Right cardiac atrium (tissue), 5 donors: ENCODE data around the gene PREP. TPM values are rescaled to one million over a fixed set of nuclear protein-coding genes. Genes with fewer than 3 reads are reported as not detected.

Source experiments
- ATAC-seq, 2 donors: fragments of 200-7000 bp; cut with Tn5 transposase; one replicate each; pipeline versions ENCODE4 v1.8.0 to v1.9.1; 2020; ENCODE audit warnings: moderate library complexity in 2 of 2, mild to moderate bottlenecking in 1 of 2
- DNase-seq, 3 donors: peaks; one replicate each; pipeline ENCODE4 v3.0.0-alpha.2; 2020
- H3K27ac ChIP-seq: one replicate; pipeline ENCODE4 v1.5.1; 2013; ENCODE audit warnings: mild to moderate bottlenecking, low read length, control low read depth, moderate library complexity
- H3K27me3 ChIP-seq: one replicate; pipeline ENCODE4 v1.6.1; 2013; ENCODE audit not compliant: control insufficient read depth, insufficient read depth
- H3K4me1 ChIP-seq: one replicate; pipeline ENCODE4 v1.6.1; 2013; ENCODE audit warnings: low read length; ENCODE audit not compliant: control insufficient read depth, insufficient read depth
- H3K4me3 ChIP-seq: one replicate; pipeline ENCODE4 v1.5.1; 2013; ENCODE audit warnings: low read length, control low read depth
- H3K9me3 ChIP-seq: one replicate; pipeline ENCODE4 v1.6.1; 2013; ENCODE audit warnings: low read length; ENCODE audit not compliant: control insufficient read depth
- WGBS: extraction: QIAGEN DNeasy Blood & Tissue Kit; methylation state at CpG from one replicate; pipeline ENCODE4 v1.1.7; 2013; 5-methylcytosine and 5-hydroxymethylcytosine counted together
- intact Hi-C, 4 donors: fragments of 100-400 bp; cut with DNase I; formaldehyde crosslinking; loops; one replicate each; pipeline versions ENCODE4 v1.11.0 to v1.14.0; 2022 to 2023
- long read RNA-seq, 4 donors: library from polyadenylated mRNA; unstranded; transcript quantifications; one replicate each; pipeline ENCODE4 v2.0.0, GENCODE V29; 2020 to 2021
- polyA plus RNA-seq: library from polyadenylated mRNA; stranded (reverse); fragments of 200-250 nt; gene quantifications from one replicate; pipeline ENCODE4 v1.2.3, GENCODE V29; 2013
- total RNA-seq, 4 donors: library from RNA; stranded (reverse); fragmentation: NEBNext Ultra II Directional; extraction: Animal tissue kit (Norgen Biotek cat#: 25700); gene quantifications; one replicate each; pipeline ENCODE4 v1.2.1, GENCODE V29; 2021
- donor health status: healthy with polysubstance abuse.
- donor health status: DM: no; HTN: yes; CAD: no.
- donor health status: DM: no; HTN: no; CAD: no.
- donor health status: DM: no; HTN: yes; CAD: no; lungs with severe emphysema.
- donor health status: DM: yes; HTN: yes; CAD: no.

The PREP gene
- total RNA-seq (10 to 100 TPM; 23.8 to 26.8 (median 26.2) TPM), polyA plus RNA-seq (19.5 TPM)
- long read RNA-seq, donor 1, transcript PREP-201 (15 exons, 2,905 nt) = major isoform, 42 of 53 reads
- long read RNA-seq, donor 1, partial matches to known transcripts = 4 of 53 reads
- long read RNA-seq, donor 1, other reads (novel, unspliced or antisense) = 7 of 53 reads
- long read RNA-seq, donor 2, transcript PREP-201 (15 exons, 2,905 nt) = major isoform, 20 of 25 reads
- long read RNA-seq, donor 2, partial matches to known transcripts = 2 of 25 reads
- long read RNA-seq, donor 2, other reads (novel, unspliced or antisense) = 3 of 25 reads
- long read RNA-seq, donor 3, transcript PREP-201 (15 exons, 2,905 nt) = major isoform, 103 of 130 reads
- long read RNA-seq, donor 3, partial matches to known transcripts = 1 of 130 reads
- long read RNA-seq, donor 3, other reads (novel, unspliced or antisense) = 26 of 130 reads
- long read RNA-seq, donor 4, transcript PREP-201 (15 exons, 2,905 nt) = major isoform, 22 of 31 reads
- long read RNA-seq, donor 4, partial matches to known transcripts = 2 of 31 reads
- long read RNA-seq, donor 4, other reads (novel, unspliced or antisense) = 7 of 31 reads

DNA sequence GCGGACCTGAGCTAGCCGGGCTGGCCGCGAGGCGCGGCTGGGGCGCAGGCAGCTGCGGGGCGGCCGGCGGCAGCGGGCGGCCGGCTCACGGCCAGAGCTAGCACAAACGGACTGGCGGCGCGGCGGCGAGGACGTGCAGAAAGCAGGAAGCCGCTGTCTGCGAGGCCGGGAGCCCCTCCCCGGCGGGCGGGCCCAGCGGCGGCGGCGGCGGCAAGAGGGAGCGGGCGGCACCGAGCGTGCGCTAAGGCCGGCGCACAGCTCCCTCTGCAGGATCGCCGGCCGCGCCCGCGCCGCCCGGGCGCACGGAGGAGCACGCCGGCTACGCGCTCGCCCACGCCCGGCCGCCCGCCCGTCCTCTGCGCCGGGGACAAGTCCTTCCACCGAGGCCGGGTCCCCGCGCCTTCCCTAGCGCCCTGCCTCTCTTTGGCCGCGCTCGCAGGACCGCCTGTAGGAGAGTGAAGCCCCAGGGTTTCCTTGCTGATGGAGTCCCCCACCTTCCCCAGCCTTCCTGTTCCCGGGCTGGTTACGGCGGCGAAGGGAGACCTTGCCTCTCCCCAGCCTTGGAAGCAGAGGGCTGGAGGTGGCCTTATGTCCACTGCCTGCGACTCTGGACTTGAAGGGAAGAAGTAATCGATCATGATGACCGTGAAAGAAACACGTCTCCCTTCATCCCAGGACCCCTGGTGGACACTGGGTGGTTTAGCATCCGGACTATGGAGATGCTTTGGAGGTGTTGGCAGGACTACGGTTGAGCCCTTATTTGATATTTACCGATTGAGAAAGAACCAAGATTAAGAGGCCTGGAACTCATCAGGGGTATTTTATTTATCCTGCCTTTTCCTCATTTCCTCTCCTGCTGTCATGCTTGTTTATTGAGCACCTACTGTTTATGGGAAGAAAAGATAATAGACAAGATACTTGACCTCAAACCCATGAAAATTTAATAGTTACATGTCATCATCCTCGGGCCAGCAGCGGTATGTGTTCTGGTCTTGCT is at the start of gene PREP:
Gene PREP, minus strand, starts transcription at position 144 of the 997 bp plus-strand sequence. CDS start 191 bp downstream, outside the sequence.
- intact Hi-C loops = loop anchor here in 1 of 4 donors (5.0 kb wide), 1 partner anchor 316 kb away; no protein-coding TSS in a partner anchor
- Histone ChIP-seq H3K4me1 (peaks cover 11% of the 10 kb centered on the region), H3K27ac (peak within 1 kb of the TSS; percentile 92), H3K27me3 (no peaks in the 10 kb centered on the region), H3K9me3 (no peaks in the 10 kb centered on the region), H3K4me3 (peak within 1 kb of the TSS; percentile 96)
- ATAC-seq (peak; percentile 97 to 98), DNase-seq (peak; percentile 91 to 96 (median 95))
- WGBS = 1% methylated on average over 78 of the region's 84 CpGs

DNA sequence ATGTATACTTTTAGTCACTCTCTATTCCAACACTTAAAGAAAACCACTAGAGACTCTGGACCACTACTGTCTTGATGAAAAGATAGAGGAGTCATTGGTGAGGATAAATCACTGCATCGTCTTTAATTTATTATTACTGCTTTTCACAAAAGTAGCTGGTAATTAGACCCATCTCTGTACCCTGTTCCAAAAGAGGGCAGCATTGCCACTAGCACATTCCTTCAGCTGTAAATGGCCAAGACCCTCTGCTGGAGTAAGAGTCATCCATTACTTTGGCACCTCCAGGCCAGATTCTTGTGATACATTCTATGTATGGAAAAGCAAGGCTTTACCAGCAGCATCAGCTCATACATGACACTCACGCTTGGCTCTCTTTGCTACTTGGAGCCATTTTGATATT is 49.5 kb upstream of the PREP start:
- Histone ChIP-seq H3K9me3 (no peaks in the 10 kb centered on the region), H3K27ac (no peak overlapping the region), H3K4me1 (no peaks in the 10 kb centered on the region), H3K4me3 (no peak overlapping the region), H3K27me3 (no peaks in the 10 kb centered on the region)
- DNase-seq (no peak), ATAC-seq (no peak)
- intact Hi-C loops = no loop called here
- WGBS = 92% methylated on average over 2 of the region's 2 CpGs

DNA sequence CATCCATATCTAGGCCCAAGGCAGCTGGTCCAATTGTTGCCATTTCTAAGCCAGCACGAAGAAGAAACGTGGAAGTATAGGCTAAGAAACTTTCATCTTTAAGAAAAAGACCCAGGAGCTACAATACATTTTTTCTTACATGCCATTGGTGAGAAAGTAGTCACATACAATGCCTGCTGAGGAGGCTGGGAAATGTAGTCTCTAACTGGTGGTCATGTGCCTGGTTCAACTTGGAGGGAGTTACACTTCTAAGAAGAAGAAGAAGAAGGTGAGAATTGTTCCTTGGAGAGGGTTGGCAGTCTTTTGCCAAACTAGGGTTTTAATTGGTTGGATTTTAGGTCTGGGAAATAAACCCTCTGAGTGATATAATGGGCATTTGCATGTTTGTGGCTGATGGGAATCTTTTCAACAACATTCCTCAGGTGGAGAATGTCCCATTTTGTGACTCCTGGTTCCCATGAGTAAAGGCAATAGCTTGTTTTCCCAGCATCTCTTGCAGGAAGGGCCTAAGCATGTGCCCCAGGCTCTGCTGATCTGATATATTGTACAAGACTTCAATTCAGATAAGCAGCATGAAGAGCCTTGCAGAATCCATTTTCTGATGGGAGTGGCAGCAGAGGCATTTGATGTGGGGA is 47.0 kb upstream of the PREP start:
- H3K27me3 ChIP-seq = no peaks in the 10 kb centered on the region
- DNase-seq (no peak), ATAC-seq (no peak)
- H3K27ac ChIP-seq = no peak overlapping the region
- H3K4me3 ChIP-seq = no peak overlapping the region
- no peaks in the 10 kb centered on the region for H3K9me3 ChIP-seq
- intact Hi-C loops = no loop called here
- WGBS = 81% methylated on average over 2 of the region's 2 CpGs
- no peaks in the 10 kb centered on the region for H3K4me1 ChIP-seq

DNA sequence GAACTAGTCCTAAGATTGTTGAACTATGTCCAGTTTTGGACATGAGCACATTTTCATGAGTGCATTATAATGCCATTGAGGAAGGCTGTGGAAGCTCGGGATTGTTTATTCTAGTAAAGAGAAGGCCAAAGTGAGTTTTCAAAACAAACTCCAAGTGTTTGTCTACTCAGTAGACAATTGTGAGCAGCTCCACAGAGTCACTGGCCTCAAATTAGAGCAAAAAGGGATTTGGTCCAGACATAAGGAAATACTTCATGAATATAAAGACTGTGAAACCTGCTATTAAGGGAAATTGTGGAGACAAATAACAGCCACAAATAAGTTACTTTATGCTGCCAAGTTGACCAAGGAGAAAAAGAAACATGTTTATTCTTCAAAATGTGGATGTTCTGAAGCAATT is 42.6 kb upstream of the PREP start:
- H3K27me3 ChIP-seq = no peaks in the 10 kb centered on the region
- DNase-seq = no peak

DNA sequence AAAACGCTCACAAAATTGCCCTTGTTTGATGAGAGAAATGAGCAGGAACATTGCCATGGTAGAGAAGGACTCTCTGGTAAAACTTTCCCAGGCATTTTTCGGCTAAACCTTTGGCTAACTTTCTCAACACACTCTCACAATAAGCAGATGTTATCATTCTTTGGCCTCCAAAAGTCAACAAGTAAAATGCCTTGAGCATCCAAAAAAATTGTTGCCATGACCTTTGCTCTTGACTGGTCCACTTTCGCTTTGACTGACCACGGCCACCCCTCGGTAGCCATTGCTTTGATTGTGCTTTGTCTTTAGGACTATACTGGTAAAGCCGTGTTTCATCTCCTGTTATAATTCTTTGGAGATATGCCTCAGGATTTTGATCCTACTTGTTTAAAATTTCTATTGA is 41.1 kb upstream of the PREP start:
- no peak for DNase-seq
- Histone ChIP-seq H3K4me3 (no peak overlapping the region), H3K27me3 (no peaks in the 10 kb centered on the region), H3K4me1 (no peaks in the 10 kb centered on the region), H3K9me3 (no peaks in the 10 kb centered on the region), H3K27ac (no peak overlapping the region)
- ATAC-seq = no peak
- 94% methylated on average over 6 of the region's 6 CpGs for WGBS
- intact Hi-C loops = no loop called here

More for the DNA sequence above, 42.6 kb upstream of the PREP start:
- 65% methylated on average over 1 of the region's 1 CpG for WGBS
- H3K4me1 ChIP-seq = no peaks in the 10 kb centered on the region
- no peak overlapping the region for H3K27ac ChIP-seq
- no peak overlapping the region for H3K4me3 ChIP-seq
- intact Hi-C loops = no loop called here
- no peak for ATAC-seq
- H3K9me3 ChIP-seq = no peaks in the 10 kb centered on the region

DNA sequence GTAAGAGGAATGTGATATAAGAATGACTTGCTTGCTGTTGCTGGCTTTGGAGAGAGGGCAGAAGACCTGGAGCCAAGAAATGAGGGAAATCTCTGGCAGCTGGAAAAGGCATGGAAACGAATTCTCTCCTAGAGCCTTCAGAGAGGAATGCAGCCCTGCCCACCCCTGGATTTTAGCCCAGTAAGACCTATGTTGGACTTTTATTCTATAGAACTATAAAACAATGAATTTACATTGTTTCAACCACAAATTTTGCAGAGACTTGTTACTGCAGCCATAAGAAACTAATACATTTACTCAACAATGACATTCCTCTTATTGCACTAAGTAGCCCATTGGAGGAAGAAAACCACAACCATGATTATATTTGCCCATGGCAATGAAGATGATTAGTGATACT is 39.5 kb upstream of the PREP start:
- WGBS = 53% methylated on average over 1 of the region's 1 CpG
- no peak overlapping the region for H3K27ac ChIP-seq
- no peak overlapping the region for H3K4me3 ChIP-seq
- H3K9me3 ChIP-seq = no peaks in the 10 kb centered on the region
- intact Hi-C loops = no loop called here
- no peak for DNase-seq
- H3K27me3 ChIP-seq = no peaks in the 10 kb centered on the region
- no peaks in the 10 kb centered on the region for H3K4me1 ChIP-seq
- ATAC-seq = no peak

DNA sequence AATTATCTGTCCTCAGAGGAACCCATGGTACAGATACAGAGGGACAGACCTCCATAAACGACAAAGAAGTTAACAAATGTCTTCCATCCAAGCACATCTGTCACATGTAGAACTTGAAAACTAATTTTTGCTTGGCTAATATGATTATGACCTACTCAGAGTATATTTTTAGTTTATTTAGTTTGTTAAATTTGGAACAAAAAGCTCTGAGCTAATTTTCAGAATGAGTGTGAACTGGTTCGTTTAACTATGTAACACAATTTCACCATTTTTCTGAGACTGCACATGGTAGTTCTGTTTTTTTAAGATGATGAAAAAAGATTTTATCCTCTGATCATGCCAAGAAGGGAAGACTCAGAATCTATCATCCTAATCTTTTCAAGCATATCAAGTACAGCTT is 34.4 kb upstream of the PREP start:
- Histone ChIP-seq H3K4me1 (no peaks in the 10 kb centered on the region), H3K27ac (no peak overlapping the region), H3K27me3 (no peaks in the 10 kb centered on the region), H3K9me3 (no peaks in the 10 kb centered on the region), H3K4me3 (no peak overlapping the region)
- intact Hi-C loops = no loop called here
- ATAC-seq (no peak), DNase-seq (no peak)
- WGBS = 70% methylated on average over 2 of the region's 2 CpGs

DNA sequence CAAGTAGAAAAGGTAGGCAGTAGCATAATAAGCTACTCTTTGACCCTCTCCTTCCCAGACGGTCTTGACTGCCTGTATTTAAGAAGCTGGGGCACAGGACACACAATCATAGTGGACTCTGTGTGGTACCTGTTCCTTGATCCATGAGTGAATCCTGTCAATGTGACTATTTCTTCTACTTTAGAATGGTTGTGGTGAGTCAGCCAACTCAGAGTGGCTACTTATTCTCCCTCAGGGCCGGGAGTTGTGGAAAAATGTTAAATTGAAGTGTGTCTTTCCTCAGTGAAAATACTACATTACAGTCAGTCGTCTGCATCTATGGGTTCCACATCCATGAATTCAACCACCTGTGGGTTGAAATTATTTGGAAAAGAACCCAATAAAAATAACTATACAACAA is 30.8 kb upstream of the PREP start:
- H3K27ac ChIP-seq = no peak overlapping the region
- H3K4me3 ChIP-seq = no peak overlapping the region
- no peaks in the 10 kb centered on the region for H3K27me3 ChIP-seq
- intact Hi-C loops = no loop called here
- no peaks in the 10 kb centered on the region for H3K9me3 ChIP-seq
- no peaks in the 10 kb centered on the region for H3K4me1 ChIP-seq
- ATAC-seq (no peak), DNase-seq (no peak)
- 71% methylated on average over 3 of the region's 3 CpGs for WGBS

DNA sequence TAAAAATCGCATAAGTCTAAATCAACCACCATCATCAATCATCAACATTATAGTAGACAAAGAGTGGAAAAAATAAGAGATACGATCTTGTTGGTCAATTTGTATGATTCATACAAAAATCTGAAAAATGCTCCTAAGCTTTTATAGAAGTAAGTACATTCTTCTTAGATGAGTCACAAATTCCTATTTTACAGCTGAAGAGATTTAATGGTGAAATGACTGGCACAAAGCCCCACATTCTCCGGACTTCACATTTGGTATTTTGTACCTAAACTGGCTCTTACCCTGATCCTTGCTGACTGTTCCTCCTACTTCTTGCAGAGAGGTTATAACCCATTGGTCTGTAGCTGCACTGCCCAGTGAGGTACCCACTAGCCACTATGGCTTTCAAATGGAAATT is 29.9 kb upstream of the PREP start:
- no peak overlapping the region for H3K4me3 ChIP-seq
- no peaks in the 10 kb centered on the region for H3K27me3 ChIP-seq
- H3K27ac ChIP-seq = no peak overlapping the region
- H3K4me1 ChIP-seq = no peaks in the 10 kb centered on the region
- DNase-seq (no peak), ATAC-seq (no peak)
- intact Hi-C loops = no loop called here
- WGBS = 55% methylated on average over 3 of the region's 3 CpGs
- H3K9me3 ChIP-seq = no peaks in the 10 kb centered on the region

DNA sequence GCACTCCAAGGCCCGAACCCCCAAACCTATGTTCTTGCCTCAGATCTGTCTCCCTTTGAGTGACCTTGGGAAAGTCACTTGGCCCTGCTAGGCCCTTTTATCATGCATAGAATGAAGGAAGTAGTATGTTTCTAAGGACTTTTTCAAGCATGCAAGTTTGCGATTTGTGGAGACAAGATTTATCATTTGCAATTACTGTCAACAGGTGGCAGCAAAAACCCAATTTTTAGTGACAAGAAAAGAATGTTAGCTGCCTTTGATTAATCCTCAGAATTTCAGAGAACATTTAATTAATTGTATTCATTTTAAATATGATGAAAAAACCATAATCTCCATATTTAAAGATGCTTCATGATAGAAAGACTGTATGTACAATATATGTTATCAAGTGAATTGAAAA is 28.3 kb upstream of the PREP start:
- H3K27me3 ChIP-seq = no peaks in the 10 kb centered on the region
- no peaks in the 10 kb centered on the region for H3K9me3 ChIP-seq
- no peak overlapping the region for H3K27ac ChIP-seq
- intact Hi-C loops = no loop called here
- ATAC-seq = no peak
- DNase-seq = no peak
- H3K4me1 ChIP-seq = no peaks in the 10 kb centered on the region
- no peak overlapping the region for H3K4me3 ChIP-seq
- 28% methylated on average over 2 of the region's 2 CpGs for WGBS
